SK-N-SH treated with all-trans-retinoic acid at 6 μM for 48 hours (cell line): ENCODE measurements around the gene CPA4.
"Not testable (repeated sequence)": the region's sequence is repeated elsewhere in the genome, so short reads cannot be mapped to it uniquely, and the experiment has no call there.

Experiments
- ATAC-seq: fragments of 200-7000 bp; cut with Tn5 transposase; 3 replicates; pipeline ENCODE4 v1.9.1; 2020; ENCODE audit warnings: mild to moderate bottlenecking, moderate library complexity
- ARNTL ChIP-seq: fragments of 450-650 bp; formaldehyde crosslinking; IDR thresholded peaks from 2 replicates; pipeline ENCODE4 v1.5.0; 2020; ENCODE audit warnings: low read depth, mild to moderate bottlenecking, moderate library complexity, borderline replicate concordance
- CREB5 ChIP-seq: fragments of 250-450 bp; sonication (Bioruptor Pico); IDR thresholded peaks from 2 replicates; pipeline ENCODE4 v1.5.1; 2020; ENCODE audit warnings: low read depth, mild to moderate bottlenecking, moderate library complexity
- CSDC2 ChIP-seq: fragments of 250-450 bp; sonication (Bioruptor Pico); IDR thresholded peaks from 2 replicates; pipeline ENCODE4 v1.5.0; 2020; ENCODE audit warnings: mild to moderate bottlenecking, moderate library complexity
- CSRNP3 ChIP-seq: fragments of 250-450 bp; sonication (Bioruptor Pico); IDR thresholded peaks from 2 replicates; pipeline ENCODE4 v1.5.1; 2021; ENCODE audit warnings: mild to moderate bottlenecking, moderate library complexity
- ESRRG ChIP-seq: fragments of 250-450 bp; sonication (Bioruptor Pico); IDR thresholded peaks from 2 replicates; pipeline ENCODE4 v1.6.1; 2021; ENCODE audit warnings: mild to moderate bottlenecking
- ISL1 ChIP-seq: fragments of 250-450 bp; sonication (Bioruptor Pico); IDR thresholded peaks from 2 replicates; pipeline ENCODE4 v2.1.2; 2022; ENCODE audit warnings: mild to moderate bottlenecking, moderate library complexity
- PATZ1 ChIP-seq: fragments of 250-450 bp; sonication (Bioruptor Pico); IDR thresholded peaks from 2 replicates; pipeline ENCODE4 v1.8.0; 2020; ENCODE audit warnings: mild to moderate bottlenecking, moderate library complexity, borderline replicate concordance
- POU6F1 ChIP-seq: fragments of 250-450 bp; sonication (Bioruptor Pico); IDR thresholded peaks from 2 replicates; pipeline ENCODE4 v1.8.0; 2021; ENCODE audit warnings: low read depth, mild to moderate bottlenecking, moderate library complexity, borderline replicate concordance
- SNAI2 ChIP-seq: fragments of 250-450 bp; sonication (Bioruptor Pico); IDR thresholded peaks from 2 replicates; pipeline ENCODE4 v1.5.0; 2020; ENCODE audit warnings: mild to moderate bottlenecking, moderate library complexity
- TCF4 ChIP-seq: fragments of 250-450 bp; sonication (Bioruptor Pico); IDR thresholded peaks from 2 replicates; pipeline ENCODE4 v1.8.0; 2021; ENCODE audit warnings: mild to moderate bottlenecking, moderate library complexity, borderline replicate concordance
- TOX ChIP-seq: fragments of 250-450 bp; sonication (Bioruptor Pico); IDR thresholded peaks from 2 replicates; pipeline ENCODE4 v1.8.0; 2021; ENCODE audit warnings: mild to moderate bottlenecking, moderate library complexity, borderline replicate concordance
- ZC3H10 ChIP-seq: fragments of 250-450 bp; sonication (Bioruptor Pico); IDR thresholded peaks from 2 replicates; pipeline ENCODE4 v1.5.1; 2021; ENCODE audit warnings: mild to moderate bottlenecking, moderate library complexity
- ZFP3 ChIP-seq: fragments of 250-450 bp; sonication (Bioruptor Pico); IDR thresholded peaks from 2 replicates; pipeline ENCODE4 v1.5.0; 2020; ENCODE audit warnings: mild to moderate bottlenecking, moderate library complexity
- ZFP30 ChIP-seq: fragments of 450-650 bp; formaldehyde crosslinking; IDR thresholded peaks from 2 replicates; pipeline ENCODE4 v1.5.0; 2022; ENCODE audit warnings: mild to moderate bottlenecking, moderate library complexity
- ZNF565 ChIP-seq: fragments of 450-650 bp; formaldehyde crosslinking; conservative IDR thresholded peaks from 2 replicates; pipeline ENCODE4 v1.5.0; 2020; ENCODE audit warnings: low read depth, mild to moderate bottlenecking, moderate library complexity

Gene CPA4

GRCh38 chr7:130292682-130293257 is at the start of gene CPA4:
CPA4 (plus strand) TSS chr7:130293161; CDS start chr7:130293181, 20 bp downstream.
- ATAC-seq, result peak; percentile 96
- TF ChIP-seq ISL1 (CRISPR knock-in tag) (peak; percentile 91), ZC3H10 (CRISPR knock-in tag) (no peak), POU6F1 (CRISPR knock-in tag) (0 out of 2 replicates have a peak, but pooled peaks have one; percentile 21)

GRCh38 chr7:130243486-130243885 is 49.5 kb upstream of the CPA4 start:
- ATAC-seq, result not testable (repeated sequence)

GRCh38 chr7:130246491-130246890 is 46.5 kb upstream of the CPA4 start:
- not testable (repeated sequence) for ATAC-seq

- ATAC-seq, result not testable (repeated sequence)
Observed at GRCh38 chr7:130248842-130249241, 44.1 kb upstream of the CPA4 start.

- ATAC-seq, result not testable (repeated sequence)
Observed at GRCh38 chr7:130249626-130250025, 43.3 kb upstream of the CPA4 start.

- ATAC-seq, result no peak
Observed at GRCh38 chr7:130254555-130254954, 38.4 kb upstream of the CPA4 start.

GRCh38 chr7:130256704-130257103 is 36.3 kb upstream of the CPA4 start:
- ATAC-seq, result no peak
- TF ChIP-seq SNAI2 (CRISPR knock-in tag) (no peak), TOX (CRISPR knock-in tag) (no peak), ZNF565 (CRISPR knock-in tag) (no peak), PATZ1 (CRISPR knock-in tag) (no peak), CSDC2 (no peak), CSRNP3 (no peak), CREB5 (no peak), ZFP30 (CRISPR knock-in tag) (no peak), TCF4 (CRISPR knock-in tag) (no peak), ZFP3 (CRISPR knock-in tag) (no peak), ARNTL (CRISPR knock-in tag) (no peak), ESRRG (CRISPR knock-in tag) (no peak)

More at GRCh38 chr7:130254555-130254954, 38.4 kb upstream of the CPA4 start:
- TF ChIP-seq ZC3H10 (CRISPR knock-in tag), result no peak
- TF ChIP-seq, all 23 proteins: peak for 0
